Upper lobe of left lung (tissue), 6 donors: ENCODE data around the gene EMSY. TPM values are rescaled to one million over a fixed set of nuclear protein-coding genes. Genes with fewer than 3 reads are reported as not detected.

Source experiments
- ATAC-seq, 2 donors: fragments of 200-7000 bp; cut with Tn5 transposase; one replicate each; pipeline ENCODE4 v1.9.1; 2022; ENCODE audit warnings: mild to moderate bottlenecking in 2 of 2, moderate library complexity in 2 of 2; ENCODE audit not compliant: low FRiP score in 2 of 2
- DNase-seq, 2 donors: peaks; one replicate each; pipeline ENCODE4 v3.0.0-alpha.2; 2019 to 2020
- H3K27ac ChIP-seq, 4 donors: fragments of 200-600 bp; sonication (generic); one replicate each; pipeline ENCODE4 v1.5.1; 2016 to 2019
- H3K27me3 ChIP-seq, 4 donors: fragments of 200-600 bp; sonication (generic); one replicate each; pipeline ENCODE4 v1.5.1; 2017 to 2019
- H3K36me3 ChIP-seq, 4 donors: fragments of 200-600 bp; sonication (generic); one replicate each; pipeline ENCODE4 v1.5.1; 2016 to 2019
- H3K4me1 ChIP-seq, 4 donors: fragments of 200-600 bp; sonication (generic); one replicate each; pipeline ENCODE4 v1.5.1; 2018 to 2019
- H3K4me3 ChIP-seq, 4 donors: fragments of 200-600 bp; sonication (generic); one replicate each; pipeline ENCODE4 v1.5.1; 2017 to 2019; ENCODE audit warnings: mild to moderate bottlenecking in 2 of 4, moderate library complexity in 1 of 4
- H3K9me3 ChIP-seq, 4 donors: fragments of 200-600 bp; sonication (generic); one replicate each; pipeline ENCODE4 v1.5.1; 2018 to 2019
- CTCF ChIP-seq, 6 experiments: fragments of 450-650 bp in 4 of 6; fragments of 200-600 bp in 2 of 6; sonication (generic) in 2 of 6; IDR thresholded peaks; one replicate each; pipeline ENCODE4 v1.5.1; 2016 to 2019; ENCODE audit warnings: antibody characterized with exemption in 6 of 6
- EP300 ChIP-seq, 4 donors: sonication (generic); formaldehyde crosslinking; IDR thresholded peaks; one replicate each; pipeline ENCODE4 v1.5.1; 2017; ENCODE audit warnings: antibody characterized with exemption in 4 of 4, control low read depth in 2 of 4
- POLR2A ChIP-seq, 4 donors: fragments of 450-650 bp; IDR thresholded peaks; one replicate each; pipeline ENCODE4 v1.5.1; 2016 to 2017; ENCODE audit warnings: antibody characterized with exemption in 4 of 4, mild to moderate bottlenecking in 2 of 4
- POLR2AphosphoS5 ChIP-seq, 2 donors: sonication (generic); formaldehyde crosslinking; IDR thresholded peaks; one replicate each; pipeline ENCODE4 v1.5.1; 2017; ENCODE audit warnings: antibody characterized with exemption in 2 of 2
- WGBS, 2 donors: methylation state at CpG; one replicate each; pipeline ENCODE4 v1.1.5; 2017 to 2018; 5-methylcytosine and 5-hydroxymethylcytosine counted together
- total RNA-seq, 6 donors: library from RNA; depleted of rRNA in 4 of 6; stranded (reverse); fragments of >200 nt in 4 of 6; gene quantifications; one replicate each; pipeline versions ENCODE4 v1.1.0 to v1.2.1, GENCODE V29; 2016 to 2021
- donor health status: DM: no; HTN: no; CAD: no; lungs with moderate emphysema.
- donor health status: DM: no; HTN: yes; CAD: no; lungs with severe emphysema.

EMSY gene
- total RNA-seq, 6 donors from 2014 or later = 14.6 to 66.0 (median 20.9) TPM

- 40 to 41% methylated on average over 10 of the region's 10 CpGs for WGBS, 2 donors
- Histone ChIP-seq H3K27ac (peak overlapping the region in 2 of 4 donors; percentile 91 to 97), H3K4me3 (peak overlapping the region; percentile 49 to 99 (median 82)), H3K9me3 (no peaks in the 10 kb centered on the region), H3K27me3 (no peaks in the 10 kb centered on the region), H3K4me1 (peaks cover 12 to 26% (median 17%) of the 10 kb centered on the region in 4 donors), H3K36me3 (peaks cover 0 to 14% (median 3%) of the 10 kb centered on the region in 4 donors)
- TF ChIP-seq POLR2AphosphoS5 (IDR thresholded peaks at IDR 0.05) (no peak), CTCF (IDR thresholded peaks at IDR 0.05) (no peak), POLR2A (IDR thresholded peaks at IDR 0.05) (no peak), EP300 (IDR thresholded peaks at IDR 0.05) (no peak)
- no peak for DNase-seq
- ATAC-seq = no peak
These were observed 1.4 kb upstream of the EMSY start for GRCh38 chr11:76443268-76443980.

GRCh38 chr11:76444065-76444383, 794 bp upstream of the EMSY start:
- Histone ChIP-seq H3K9me3 (no peaks in the 10 kb centered on the region), H3K27me3 (no peaks in the 10 kb centered on the region), H3K4me1 (peaks cover 12 to 26% (median 17%) of the 10 kb centered on the region in 4 donors), H3K36me3 (peaks cover 0 to 19% (median 5%) of the 10 kb centered on the region in 4 donors), H3K4me3 (peak overlapping the region; percentile 49 to 99 (median 82)), H3K27ac (peak overlapping the region; percentile 90 to 99 (median 94))
- ATAC-seq (no peak), DNase-seq (no peak)
- TF ChIP-seq POLR2AphosphoS5 (IDR thresholded peaks at IDR 0.05) = no peak
- TF ChIP-seq POLR2A (IDR thresholded peaks at IDR 0.05) = no peak
- no peak for TF ChIP-seq CTCF (IDR thresholded peaks at IDR 0.05)
- TF ChIP-seq EP300 (IDR thresholded peaks at IDR 0.05) = no peak
- WGBS, 2 donors = 0% methylated on average over 10 of the region's 10 CpGs

GRCh38 chr11:76445121-76446084, 585 bp downstream of the EMSY start:
- Histone ChIP-seq H3K27ac (peak overlapping the region; percentile 90 to 99 (median 94)), H3K27me3 (no peaks in the 10 kb centered on the region), H3K4me1 (peaks cover 12 to 26% (median 17%) of the 10 kb centered on the region in 4 donors), H3K36me3 (peaks cover 3 to 32% (median 7%) of the 10 kb centered on the region in 4 donors), H3K4me3 (peak overlapping the region; percentile 73 to 99 (median 95)), H3K9me3 (no peaks in the 10 kb centered on the region)
- ATAC-seq (peak; percentile 86 to 89), DNase-seq (peak; percentile 78 to 89)
- 1% methylated on average over 36 to 47 of the region's 56 CpGs for WGBS, 2 donors
- TF ChIP-seq POLR2A (IDR thresholded peaks at IDR 0.05) (peak in 3 of 4 donors; percentile 38 to 64 (median 54)), EP300 (IDR thresholded peaks at IDR 0.05) (no peak), CTCF (IDR thresholded peaks at IDR 0.05) (peak in 2 of 6 experiments; percentile 10 to 36), POLR2AphosphoS5 (IDR thresholded peaks at IDR 0.05) (peak; percentile 10 to 77)

- H3K27ac ChIP-seq = no peak overlapping the region
- peaks cover 9 to 20% (median 11%) of the 10 kb centered on the region in 4 donors for H3K4me1 ChIP-seq
- TF ChIP-seq POLR2AphosphoS5 (IDR thresholded peaks at IDR 0.05) = no peak
- TF ChIP-seq POLR2A (IDR thresholded peaks at IDR 0.05) = no peak
- TF ChIP-seq CTCF (IDR thresholded peaks at IDR 0.05) = no peak
- peaks cover 9 to 59% (median 15%) of the 10 kb centered on the region in 4 donors for H3K36me3 ChIP-seq
- WGBS, 2 donors = 62 to 72% methylated on average over 2 of the region's 2 CpGs
- no peaks in the 10 kb centered on the region for H3K27me3 ChIP-seq
- no peak overlapping the region for H3K4me3 ChIP-seq
- DNase-seq (no peak), ATAC-seq (no peak)
- no peaks in the 10 kb centered on the region for H3K9me3 ChIP-seq
These were observed 3.7 kb downstream of the EMSY start for GRCh38 chr11:76448506-76448905.
